Mesendoderm (in vitro differentiated cells): ENCODE data around the gene BFSP1.
A peak's percentile ranks its signal among the peaks of the same experiment; 100 is the strongest.

Source experiments
- DNase-seq: peaks from one replicate; pipeline ENCODE4 v3.0.0; 2013
- H2AK5ac ChIP-seq: 2 replicates; pipeline ENCODE4 v1.6.1; 2013; ENCODE audit warnings: low read length, inconsistent platforms
- H2BK120ac ChIP-seq: 2 replicates; pipeline ENCODE4 v1.6.1; 2013; ENCODE audit warnings: low read depth, mild to moderate bottlenecking, low read length, moderate library complexity, mixed read lengths
- H2BK15ac ChIP-seq: replicated peaks from 2 replicates; pipeline ENCODE4 v1.6.1; 2013; ENCODE audit warnings: low read depth, mild to moderate bottlenecking, moderate library complexity
- H2BK5ac ChIP-seq: 2 replicates; pipeline ENCODE4 v1.6.1; 2013; ENCODE audit warnings: low read length, inconsistent platforms
- H3K18ac ChIP-seq: 2 replicates; pipeline ENCODE4 v1.6.1; 2013; ENCODE audit warnings: mild to moderate bottlenecking, low read length, mixed read lengths
- H3K23ac ChIP-seq: one replicate; pipeline ENCODE4 v1.6.1; 2013; ENCODE audit warnings: low read length
- H3K27ac ChIP-seq: 2 replicates; pipeline ENCODE4 v1.5.1; 2013; ENCODE audit warnings: low read depth, mild to moderate bottlenecking, inconsistent platforms, low read length, moderate library complexity
- H3K27me3 ChIP-seq: 2 replicates; pipeline ENCODE4 v1.6.1; 2013; ENCODE audit warnings: low read length, control low read depth, mild to moderate bottlenecking, inconsistent platforms; ENCODE audit not compliant: insufficient read depth, poor library complexity
- H3K36me3 ChIP-seq: 2 replicates; pipeline ENCODE4 v1.6.1; 2013; ENCODE audit warnings: low read length, inconsistent platforms; ENCODE audit not compliant: control insufficient read depth, insufficient read depth
- H3K4ac ChIP-seq: one replicate; pipeline ENCODE4 v1.6.1; 2013; ENCODE audit warnings: low read depth, mild to moderate bottlenecking, low read length, moderate library complexity
- H3K4me1 ChIP-seq: 2 replicates; pipeline ENCODE4 v1.6.1; 2013; ENCODE audit warnings: low read depth, low read length, inconsistent platforms; ENCODE audit not compliant: control insufficient read depth
- H3K4me2 ChIP-seq: 2 replicates; pipeline ENCODE4 v1.6.1; 2013; ENCODE audit warnings: low read length
- H3K4me3 ChIP-seq: 2 replicates; pipeline ENCODE4 v1.5.1; 2013; ENCODE audit warnings: mild to moderate bottlenecking, low read length
- H3K56ac ChIP-seq: one replicate; pipeline ENCODE4 v1.6.1; 2013; ENCODE audit warnings: low read length
- H3K79me1 ChIP-seq: 2 replicates; pipeline ENCODE4 v1.6.1; 2013; ENCODE audit warnings: low read length, inconsistent platforms
- H3K79me2 ChIP-seq: 2 replicates; pipeline ENCODE4 v1.6.1; 2013; ENCODE audit warnings: mild to moderate bottlenecking, low read length; ENCODE audit not compliant: control insufficient read depth, insufficient read depth
- H3K9ac ChIP-seq: 2 replicates; pipeline ENCODE4 v1.6.1; 2013; ENCODE audit warnings: low read length, inconsistent platforms
- H4K5ac ChIP-seq: one replicate; pipeline ENCODE4 v1.6.1; 2013; ENCODE audit warnings: low read length
- H4K8ac ChIP-seq: one replicate; pipeline ENCODE4 v1.6.1; 2013; ENCODE audit warnings: low read depth, mild to moderate bottlenecking, control low read depth, low read length, moderate library complexity
- WGBS: extraction: QIAGEN DNeasy Blood & Tissue Kit; methylation state at CpG from one replicate; pipeline ENCODE4 v1.1.7; 2013; ENCODE audit warnings: low lambda C conversion rate, missing lambda C conversion rate; ENCODE audit not compliant: insufficient coverage; ENCODE audit errors: extremely low coverage; 5-methylcytosine and 5-hydroxymethylcytosine counted together

The BFSP1 gene

DNA sequence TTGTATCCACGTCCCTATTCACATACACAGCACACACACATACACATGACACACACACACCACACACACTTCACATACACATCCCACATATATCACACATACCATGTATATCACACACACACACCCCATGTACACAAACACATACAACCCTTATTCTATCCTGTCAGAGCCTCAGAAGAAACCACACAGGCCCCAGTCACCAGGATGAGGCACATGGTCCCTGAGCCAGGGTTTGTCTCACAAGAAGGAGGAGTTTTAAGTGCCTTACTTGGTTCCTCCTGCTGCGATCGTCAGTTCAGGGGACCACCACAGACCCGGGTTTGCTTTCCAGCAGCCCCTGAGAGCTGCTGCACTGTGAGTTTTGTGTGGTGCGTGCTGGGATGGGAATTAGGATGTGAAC lies 23.6 kb downstream of the BFSP1 start:
- H3K4ac ChIP-seq = no peak overlapping the region
- no peak overlapping the region for H2BK120ac ChIP-seq
- H3K27me3 ChIP-seq = no peaks in the 10 kb centered on the region
- H3K4me2 ChIP-seq = no peak overlapping the region
- H3K23ac ChIP-seq = no peak overlapping the region
- H3K79me1 ChIP-seq = no peaks in the 10 kb centered on the region
- no peaks in the 10 kb centered on the region for H3K79me2 ChIP-seq
- no peaks in the 10 kb centered on the region for H3K4me1 ChIP-seq
- H2BK5ac ChIP-seq = no peak overlapping the region
- no peak overlapping the region for H2BK15ac ChIP-seq
- H3K9ac ChIP-seq = no peak overlapping the region
- no peak overlapping the region for H3K18ac ChIP-seq
- no peak overlapping the region for H3K27ac ChIP-seq
- H4K8ac ChIP-seq = no peak overlapping the region
- no peak overlapping the region for H3K4me3 ChIP-seq
- DNase-seq = no peak
- no peak overlapping the region for H2AK5ac ChIP-seq
- H3K36me3 ChIP-seq = no peaks in the 10 kb centered on the region
- no peak overlapping the region for H4K5ac ChIP-seq
- no peak overlapping the region for H3K56ac ChIP-seq
- WGBS = no CpG with 5 or more reads among the region's 5 CpGs

DNA sequence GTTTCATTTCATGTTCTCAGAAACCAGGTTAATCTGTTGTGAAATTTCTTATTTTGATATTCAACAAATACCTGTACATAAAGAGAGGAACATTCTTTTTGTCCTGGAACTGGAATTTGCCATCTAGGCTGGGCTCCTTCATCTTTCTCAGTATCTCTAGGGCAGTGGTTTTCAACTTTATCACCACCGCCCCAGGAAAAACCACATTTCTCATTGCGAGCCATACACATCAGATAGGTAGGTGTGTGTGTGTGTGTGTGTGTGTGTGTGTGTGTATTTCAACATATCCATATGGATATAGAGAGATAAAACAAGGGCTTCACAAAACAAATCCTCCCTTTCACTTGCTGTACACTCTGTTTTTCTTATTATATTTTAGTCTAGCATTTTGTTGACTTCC lies 24.1 kb downstream of the BFSP1 start:
- Histone ChIP-seq H3K79me2 (no peaks in the 10 kb centered on the region), H3K27ac (no peak overlapping the region), H4K8ac (no peak overlapping the region), H3K27me3 (no peaks in the 10 kb centered on the region), H2AK5ac (no peak overlapping the region), H3K4me1 (no peaks in the 10 kb centered on the region), H2BK120ac (no peak overlapping the region), H3K23ac (no peak overlapping the region), H3K4ac (no peak overlapping the region), H3K56ac (no peak overlapping the region), H3K36me3 (no peaks in the 10 kb centered on the region), H3K79me1 (no peaks in the 10 kb centered on the region), H3K9ac (no peak overlapping the region), H3K18ac (no peak overlapping the region), H2BK5ac (no peak overlapping the region), H2BK15ac (no peak overlapping the region), H3K4me3 (no peak overlapping the region), H4K5ac (no peak overlapping the region), H3K4me2 (no peak overlapping the region)
- DNase-seq = no peak
- no CpG with 5 or more reads among the region's 2 CpGs for WGBS

DNA sequence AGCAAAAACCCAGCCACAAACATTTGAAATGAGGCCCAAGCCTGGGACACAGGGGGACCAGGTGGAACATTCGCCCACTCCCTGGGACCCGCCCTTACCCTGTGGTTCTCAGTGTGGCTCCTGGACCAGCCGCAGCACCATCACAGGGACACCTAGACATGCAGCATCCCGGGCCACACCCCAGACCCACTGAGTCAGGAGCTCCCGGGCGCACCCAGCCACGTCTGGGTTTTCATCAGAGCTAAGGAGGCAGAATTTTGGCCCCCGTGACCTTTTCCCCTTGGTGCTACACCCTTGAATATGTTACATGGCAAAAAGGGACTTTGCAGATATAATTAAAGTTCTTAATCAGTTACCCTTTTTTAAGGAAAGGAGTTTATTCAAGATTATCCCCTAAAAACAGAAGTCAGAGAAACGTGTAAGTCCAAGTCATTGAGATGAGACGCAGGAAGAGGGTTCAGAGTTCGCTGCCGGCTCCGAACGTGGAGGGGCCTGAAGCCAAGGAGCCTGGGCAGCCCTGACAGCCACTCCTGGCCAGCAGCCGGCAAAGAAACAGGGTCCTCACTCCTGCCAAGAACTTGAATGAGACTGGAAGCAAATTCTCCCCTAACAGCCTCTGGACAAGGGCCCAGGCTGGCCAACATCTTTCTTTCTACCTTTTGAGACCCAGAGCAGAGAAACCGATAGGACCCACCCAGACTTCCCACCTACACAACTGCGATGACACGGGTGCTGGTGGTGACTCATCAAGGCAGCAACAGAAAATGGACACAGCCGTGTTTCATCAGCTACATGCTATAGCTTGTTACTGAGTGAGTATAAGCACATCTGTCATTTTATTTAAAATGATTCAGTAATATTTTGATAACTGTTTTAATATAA lies 25.3 kb downstream of the BFSP1 start:
- no peak overlapping the region for H3K4ac ChIP-seq
- no peak overlapping the region for H3K4me3 ChIP-seq
- no peaks in the 10 kb centered on the region for H3K4me1 ChIP-seq
- H2AK5ac ChIP-seq = no peak overlapping the region
- no peak overlapping the region for H2BK5ac ChIP-seq
- WGBS = no CpG with 5 or more reads among the region's 19 CpGs
- peak overlapping the region; percentile 55 for H3K4me2 ChIP-seq
- DNase-seq = peak; percentile 15
- H3K79me1 ChIP-seq = no peaks in the 10 kb centered on the region
- H4K5ac ChIP-seq = no peak overlapping the region
- no peak overlapping the region for H4K8ac ChIP-seq
- H3K56ac ChIP-seq = peak overlapping the region; percentile 66
- H3K27ac ChIP-seq = no peak overlapping the region
- H3K79me2 ChIP-seq = no peaks in the 10 kb centered on the region
- no peaks in the 10 kb centered on the region for H3K27me3 ChIP-seq
- H3K36me3 ChIP-seq = no peaks in the 10 kb centered on the region
- H3K18ac ChIP-seq = no peak overlapping the region
- H3K9ac ChIP-seq = peak overlapping the region; percentile 64
- H3K23ac ChIP-seq = no peak overlapping the region
- H2BK120ac ChIP-seq = no peak overlapping the region
- H2BK15ac ChIP-seq = no peak overlapping the region

DNA sequence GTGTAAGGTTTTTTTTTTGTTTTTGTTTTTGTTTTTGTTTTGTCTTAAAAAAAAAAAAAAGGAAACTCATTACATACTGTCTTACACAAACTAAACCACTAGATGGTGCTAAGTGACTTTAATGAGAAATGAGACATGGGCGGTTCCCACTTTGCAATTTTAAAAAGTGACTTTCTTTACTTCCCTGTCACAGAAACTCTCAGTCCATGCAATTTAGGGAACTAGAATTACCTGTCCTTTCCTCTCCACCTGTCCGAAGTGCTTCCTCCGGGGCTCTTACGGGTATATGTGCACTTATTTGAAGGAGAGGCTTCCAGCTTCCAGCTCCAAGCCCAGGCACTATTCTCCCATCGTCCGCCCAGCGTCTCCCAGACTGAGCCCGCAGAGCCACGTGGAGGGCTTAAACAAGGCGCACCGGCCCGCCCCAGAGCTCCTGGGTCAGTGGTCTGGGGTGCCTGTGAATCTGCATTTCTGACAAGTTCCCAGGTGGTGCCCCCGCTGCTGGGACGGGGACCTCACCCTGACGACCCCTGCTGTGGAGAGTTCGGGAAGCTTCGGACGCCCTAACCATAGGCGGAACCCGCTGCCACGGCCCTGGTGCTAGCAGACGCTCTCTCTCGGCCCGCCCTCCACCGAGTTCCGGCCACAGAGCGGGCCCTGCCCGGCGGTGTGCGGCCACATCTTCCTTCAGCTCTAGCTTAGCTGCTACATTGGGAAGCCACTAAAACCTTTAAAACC lies 26.1 kb downstream of the BFSP1 start:
- H2BK5ac ChIP-seq = no peak overlapping the region
- H3K27ac ChIP-seq = no peak overlapping the region
- WGBS = no CpG with 5 or more reads among the region's 30 CpGs
- H3K56ac ChIP-seq = peak overlapping the region; percentile 66
- no peaks in the 10 kb centered on the region for H3K4me1 ChIP-seq
- H3K23ac ChIP-seq = no peak overlapping the region
- H3K4ac ChIP-seq = no peak overlapping the region
- no peak overlapping the region for H2BK120ac ChIP-seq
- H4K8ac ChIP-seq = no peak overlapping the region
- peak overlapping the region; percentile 55 for H3K4me2 ChIP-seq
- peak overlapping the region; percentile 64 for H3K9ac ChIP-seq
- no peaks in the 10 kb centered on the region for H3K79me2 ChIP-seq
- H2AK5ac ChIP-seq = no peak overlapping the region
- H3K18ac ChIP-seq = peak overlapping the region; percentile 8
- no peak overlapping the region for H2BK15ac ChIP-seq
- H3K79me1 ChIP-seq = no peaks in the 10 kb centered on the region
- no peak overlapping the region for H3K4me3 ChIP-seq
- no peaks in the 10 kb centered on the region for H3K36me3 ChIP-seq
- DNase-seq = peak; percentile 77
- no peak overlapping the region for H4K5ac ChIP-seq
- H3K27me3 ChIP-seq = no peaks in the 10 kb centered on the region

DNA sequence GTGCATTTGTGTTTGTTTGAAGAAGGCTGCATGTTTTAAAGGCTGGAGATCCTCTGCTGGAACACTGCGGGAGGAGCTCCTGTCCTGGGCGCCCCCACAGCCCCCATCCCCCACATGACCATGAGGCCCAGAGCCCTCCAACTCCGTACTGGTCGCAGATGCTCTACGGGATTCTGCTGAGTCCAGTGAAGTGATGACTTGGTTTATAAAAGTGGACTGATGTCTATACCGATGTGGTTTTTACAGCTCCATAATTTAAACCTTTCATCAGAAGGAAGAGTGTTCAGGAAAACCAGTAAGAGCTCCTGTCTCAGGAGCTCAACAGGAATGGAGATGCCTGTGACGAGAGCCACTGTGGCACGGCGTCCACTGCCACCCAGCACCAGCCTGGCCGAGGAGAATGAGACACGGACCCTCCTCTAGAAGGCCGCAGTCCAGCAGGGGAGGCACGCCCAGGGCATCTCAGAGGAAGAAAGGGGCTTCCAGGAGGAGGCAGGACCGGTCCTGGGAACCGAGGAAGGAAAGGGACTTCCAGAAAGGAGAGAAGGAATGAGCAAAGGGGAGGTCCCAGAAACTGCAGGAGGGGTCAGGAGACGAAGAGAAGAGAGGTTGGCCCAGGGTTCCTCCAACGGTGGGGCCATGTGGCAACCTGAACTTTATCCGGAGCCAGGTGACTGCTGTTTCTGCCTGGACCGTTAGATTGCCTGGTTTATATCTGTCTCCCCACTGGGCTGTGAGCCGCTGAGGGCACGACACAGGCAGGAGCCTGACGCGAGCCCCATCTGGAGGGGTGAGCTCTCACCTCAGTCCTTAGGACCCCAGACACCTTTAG lies 26.9 kb downstream of the BFSP1 start:
- WGBS = no CpG with 5 or more reads among the region's 23 CpGs
- no peak for DNase-seq

More for the DNA sequence above, 26.9 kb downstream of the BFSP1 start:
- H3K4me1 ChIP-seq = no peaks in the 10 kb centered on the region
- H3K23ac ChIP-seq = no peak overlapping the region
- H3K27ac ChIP-seq = no peak overlapping the region
- no peak overlapping the region for H3K4me3 ChIP-seq
- H3K4ac ChIP-seq = no peak overlapping the region
- H2BK5ac ChIP-seq = no peak overlapping the region
- H2AK5ac ChIP-seq = no peak overlapping the region
- no peak overlapping the region for H3K9ac ChIP-seq
- no peak overlapping the region for H3K18ac ChIP-seq
- H3K36me3 ChIP-seq = no peaks in the 10 kb centered on the region
- no peak overlapping the region for H4K5ac ChIP-seq
- no peaks in the 10 kb centered on the region for H3K79me1 ChIP-seq
- no peak overlapping the region for H3K4me2 ChIP-seq
- no peak overlapping the region for H3K56ac ChIP-seq
- no peak overlapping the region for H2BK15ac ChIP-seq
- H3K27me3 ChIP-seq = no peaks in the 10 kb centered on the region
- H2BK120ac ChIP-seq = no peak overlapping the region
- H4K8ac ChIP-seq = no peak overlapping the region
- no peaks in the 10 kb centered on the region for H3K79me2 ChIP-seq
